GM19043 (cell line): Measurements from ENCODE around the gene CCNE1.
"Not testable (repeated sequence)": the region's sequence is repeated elsewhere in the genome, so short reads cannot be mapped to it uniquely, and the experiment has no call there.

Source experiments
- ATAC-seq: cut with Tn5 transposase; IDR thresholded peaks from one replicate; pipeline ENCODE4 v1.9.1; 2021; ENCODE audit warnings: low read depth; ENCODE audit not compliant: unreplicated experiment

The CCNE1 gene

DNA sequence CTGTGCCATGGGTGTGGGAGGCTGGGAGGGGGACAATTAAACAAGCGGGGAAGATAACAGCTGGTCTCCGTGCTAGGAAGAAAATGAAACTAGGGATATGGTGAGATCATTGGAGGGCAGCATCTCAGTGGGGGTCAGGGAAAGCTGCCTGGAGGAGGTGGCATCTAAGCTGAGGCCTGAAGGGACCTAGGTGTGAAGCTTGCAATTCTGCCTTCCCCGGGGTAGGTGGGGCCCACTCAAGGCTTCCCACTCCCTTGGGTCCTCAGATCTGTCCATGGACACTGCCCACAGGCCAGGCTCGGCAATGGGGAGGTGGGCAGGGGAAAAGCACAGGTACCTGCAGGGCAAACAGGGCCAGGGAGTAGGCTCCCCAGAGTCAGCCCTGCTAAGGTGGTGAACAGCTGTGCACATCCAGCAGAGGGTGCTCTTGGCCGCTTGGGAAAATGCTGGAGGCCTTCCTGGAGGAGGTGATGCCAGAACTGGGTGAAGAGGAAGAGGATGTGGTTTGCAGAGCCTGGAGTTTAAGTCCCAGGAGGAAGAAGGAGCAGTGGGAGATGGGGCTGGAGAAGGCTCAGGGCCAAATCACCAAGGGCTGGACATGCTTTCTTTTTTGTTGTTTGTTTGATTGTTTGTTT lies 25.7 kb upstream of the CCNE1 start:
- ATAC-seq = no peak

GRCh38 chr19:29787281-29787680 lies 24.5 kb upstream of the CCNE1 start:
- ATAC-seq = no peak

DNA sequence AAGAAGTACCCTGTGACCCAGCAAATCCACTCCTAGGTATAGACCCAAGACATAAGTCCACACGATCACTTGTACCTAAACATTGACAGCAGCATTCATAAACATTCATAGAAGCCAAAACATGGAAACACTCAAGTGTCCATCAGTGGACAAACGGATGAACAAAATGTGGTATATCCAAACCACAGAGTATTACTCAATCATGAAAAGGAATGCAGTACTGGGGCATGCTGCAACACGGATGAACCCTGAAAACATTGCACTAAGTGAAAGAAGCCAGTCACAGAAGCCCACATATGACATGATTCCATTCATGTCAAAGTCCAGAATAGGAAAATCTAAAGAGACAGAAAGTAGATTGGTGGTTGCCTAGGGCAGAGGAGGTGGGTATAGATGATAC lies 22.8 kb upstream of the CCNE1 start:
- no peak for ATAC-seq

DNA sequence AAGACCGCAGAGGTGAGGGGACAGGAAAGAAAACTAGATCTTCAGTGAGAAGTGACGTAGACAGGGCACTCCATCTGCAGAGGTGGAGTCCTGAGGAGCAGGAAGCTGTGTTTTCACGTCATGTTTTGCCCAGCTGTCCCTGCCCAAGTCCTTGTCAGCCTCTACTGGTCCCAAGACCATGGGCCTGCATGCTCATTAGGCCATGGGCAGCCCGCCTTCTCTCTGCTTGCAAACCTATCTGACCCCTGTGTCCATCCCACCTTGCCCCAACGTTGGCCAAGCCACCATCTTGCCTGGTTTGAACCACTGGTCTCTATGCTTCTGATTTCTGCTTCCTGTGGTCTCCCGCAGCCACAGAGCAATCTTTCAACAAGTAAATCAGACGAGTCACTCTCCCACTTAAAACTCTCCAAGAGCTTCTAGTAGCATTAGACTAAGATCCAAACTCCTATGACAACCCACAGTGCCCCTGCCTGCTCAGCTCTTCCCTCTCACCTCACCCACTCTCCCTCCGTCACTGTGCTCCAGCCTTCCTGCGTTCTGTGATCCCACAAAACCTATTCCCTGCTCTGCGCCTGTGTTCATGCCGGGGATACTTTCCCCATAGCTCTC lies 18.6 kb upstream of the CCNE1 start:
- ATAC-seq = no peak

DNA sequence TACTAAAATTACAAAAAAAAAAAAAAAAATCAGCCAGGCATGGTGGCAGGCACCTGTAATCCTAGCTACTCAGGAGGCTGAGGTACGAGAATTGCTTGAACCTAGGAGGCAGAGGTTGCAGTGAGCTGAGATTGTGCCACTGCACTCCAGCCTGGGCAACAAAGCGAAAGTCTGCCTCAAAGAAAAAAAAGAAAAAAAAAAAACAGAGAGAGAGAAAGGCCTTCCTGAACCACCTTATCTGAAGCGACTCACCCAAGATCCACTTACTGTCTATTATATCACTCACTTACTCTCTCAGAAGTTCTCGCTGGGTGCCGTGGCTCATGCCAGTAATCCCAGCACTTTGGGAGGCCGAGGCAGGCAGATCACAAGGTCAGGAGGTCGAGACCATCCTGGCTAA lies 17.3 kb upstream of the CCNE1 start:
- ATAC-seq = not testable (repeated sequence)

- ATAC-seq = no peak
Measured at GRCh38 chr19:29795461-29796172, 16.2 kb upstream of the CCNE1 start.

DNA sequence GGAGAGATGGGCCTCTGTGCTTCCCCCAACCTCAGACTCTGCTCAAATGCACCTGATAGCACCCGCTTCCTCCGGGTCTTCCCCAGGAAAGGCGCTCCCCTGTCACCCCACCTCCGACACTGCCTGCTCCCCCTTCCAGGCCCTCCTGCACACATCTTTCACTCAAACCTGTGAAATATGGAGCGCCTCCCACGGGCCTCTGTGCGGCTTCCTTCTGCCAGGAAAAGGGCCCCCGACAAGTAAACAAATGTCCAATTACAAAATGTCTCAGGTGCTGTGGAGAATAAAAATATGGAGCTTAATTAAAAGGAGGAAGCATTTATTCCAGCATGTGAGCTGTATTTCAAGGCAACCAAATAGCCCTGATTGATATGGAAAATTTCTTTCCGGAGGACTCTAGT lies 15.6 kb upstream of the CCNE1 start:
- ATAC-seq = no peak

DNA sequence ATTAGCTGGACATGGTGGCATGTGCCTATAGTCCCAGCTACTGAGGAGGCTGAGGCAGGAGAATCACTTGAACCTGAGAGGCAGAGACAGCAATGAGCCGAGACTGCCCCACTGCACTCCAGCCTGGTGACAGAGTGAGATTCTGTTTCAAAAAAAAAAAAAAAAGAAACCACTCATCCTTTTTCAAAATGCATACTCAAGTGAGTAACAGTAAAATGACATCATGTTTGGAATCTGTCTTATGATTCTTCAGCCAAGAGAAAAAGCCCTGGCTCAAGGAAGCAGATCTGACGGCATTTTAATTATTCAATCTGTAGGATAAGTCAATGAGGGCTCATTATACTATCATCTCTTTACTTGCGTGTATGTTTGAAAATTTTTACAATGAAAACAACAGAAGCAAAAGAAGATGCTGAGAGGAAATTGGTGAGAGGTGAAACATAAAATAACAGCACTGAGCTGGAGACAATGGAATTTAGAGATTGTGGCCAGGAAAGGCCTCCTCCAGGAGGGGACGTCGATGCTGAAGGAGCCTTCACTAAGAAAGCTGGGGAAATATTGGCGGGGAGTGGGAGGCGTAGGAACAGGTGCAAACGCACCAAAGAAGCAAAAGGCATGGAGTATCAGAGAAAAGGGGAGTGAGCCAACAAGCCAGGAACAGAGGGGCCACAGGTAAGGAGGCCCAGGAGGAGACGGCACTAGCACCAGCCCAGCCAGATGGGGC lies 12.9 kb upstream of the CCNE1 start:
- ATAC-seq = no peak

GRCh38 chr19:29800100-29800825 lies 11.5 kb upstream of the CCNE1 start:
- ATAC-seq = no peak

DNA sequence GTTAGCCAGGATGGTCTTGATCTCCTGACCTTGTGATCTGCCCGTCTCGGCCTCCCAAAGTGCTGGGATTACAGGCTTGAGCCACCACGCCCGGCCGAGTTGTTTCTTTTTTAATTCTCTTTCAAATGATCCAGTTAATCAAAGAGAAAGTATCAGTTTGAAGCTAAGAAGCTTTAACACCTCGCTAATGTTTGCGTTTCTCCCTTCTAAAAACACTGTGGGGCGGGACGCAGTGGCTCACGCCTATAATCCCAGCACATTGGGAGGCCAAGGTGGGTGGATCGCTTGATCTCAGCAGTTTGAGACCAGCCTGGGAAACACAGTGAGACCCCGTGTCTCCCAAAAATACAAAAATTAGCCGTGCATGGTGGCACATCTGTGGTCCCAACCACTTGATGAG lies 7.8 kb upstream of the CCNE1 start:
- not testable (repeated sequence) for ATAC-seq

DNA sequence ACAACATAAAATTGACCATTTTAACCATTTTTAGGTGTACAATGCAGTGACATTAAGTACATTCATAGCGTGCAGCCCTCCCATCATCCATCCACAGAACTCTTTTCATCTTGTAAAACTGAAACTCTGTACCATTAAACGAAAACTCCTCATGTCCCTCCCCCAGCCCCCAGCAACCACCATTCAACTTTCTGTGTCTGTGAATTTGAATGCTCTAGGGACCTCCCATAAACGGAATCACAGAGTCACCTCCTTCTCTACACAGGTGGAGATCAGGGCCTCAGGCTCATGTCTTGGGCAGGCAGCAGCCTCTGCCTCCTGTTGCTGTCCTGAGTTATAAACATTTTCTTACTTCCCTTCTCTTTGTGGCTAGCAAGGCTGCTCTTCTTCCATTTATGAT lies 7.3 kb upstream of the CCNE1 start:
- ATAC-seq = peak; percentile 85

DNA sequence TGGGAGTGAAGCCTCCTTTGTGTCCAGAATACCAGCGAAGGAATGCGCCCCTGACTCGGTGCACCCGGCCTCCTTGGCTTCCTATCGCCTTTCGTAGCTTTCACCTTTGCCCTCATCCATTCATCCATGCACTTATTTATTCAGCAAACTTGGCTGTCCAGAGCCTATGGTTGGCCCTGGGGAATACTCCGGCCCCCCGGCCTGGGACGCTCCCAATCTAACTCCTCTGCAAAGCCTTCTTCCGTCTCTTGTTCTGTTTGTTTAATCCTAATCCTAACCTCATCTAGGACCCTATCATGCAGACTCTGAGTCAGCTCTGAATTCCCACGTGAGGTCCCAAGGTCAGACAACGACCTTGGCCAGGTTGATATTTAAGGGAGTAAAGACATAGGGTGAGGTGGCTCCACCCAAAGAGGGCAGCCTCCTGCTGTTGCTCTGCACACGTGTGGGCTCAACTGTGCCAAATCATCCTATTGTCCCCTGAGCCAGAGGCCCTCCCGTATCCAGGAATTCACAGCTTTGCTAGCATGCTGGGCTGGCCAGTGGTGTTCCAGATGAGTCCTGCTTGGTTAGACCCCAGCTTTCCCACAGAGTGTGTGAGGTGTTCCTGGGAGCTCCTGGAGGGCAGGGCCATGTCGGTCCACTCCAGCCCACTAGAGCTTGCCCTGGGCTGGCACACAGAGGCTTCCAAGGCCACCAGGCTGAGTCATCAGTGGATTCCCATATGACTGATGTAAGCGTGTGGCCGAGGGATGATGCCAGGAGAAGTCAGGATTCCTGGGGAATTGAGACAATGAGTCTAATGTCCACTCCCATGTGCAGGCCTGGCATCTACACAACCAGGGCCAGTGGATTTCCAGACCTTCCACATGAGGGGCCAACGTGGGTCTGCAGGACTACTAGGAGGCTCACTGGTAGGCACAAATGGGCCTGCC lies 6.5 kb upstream of the CCNE1 start:
- no peak for ATAC-seq

DNA sequence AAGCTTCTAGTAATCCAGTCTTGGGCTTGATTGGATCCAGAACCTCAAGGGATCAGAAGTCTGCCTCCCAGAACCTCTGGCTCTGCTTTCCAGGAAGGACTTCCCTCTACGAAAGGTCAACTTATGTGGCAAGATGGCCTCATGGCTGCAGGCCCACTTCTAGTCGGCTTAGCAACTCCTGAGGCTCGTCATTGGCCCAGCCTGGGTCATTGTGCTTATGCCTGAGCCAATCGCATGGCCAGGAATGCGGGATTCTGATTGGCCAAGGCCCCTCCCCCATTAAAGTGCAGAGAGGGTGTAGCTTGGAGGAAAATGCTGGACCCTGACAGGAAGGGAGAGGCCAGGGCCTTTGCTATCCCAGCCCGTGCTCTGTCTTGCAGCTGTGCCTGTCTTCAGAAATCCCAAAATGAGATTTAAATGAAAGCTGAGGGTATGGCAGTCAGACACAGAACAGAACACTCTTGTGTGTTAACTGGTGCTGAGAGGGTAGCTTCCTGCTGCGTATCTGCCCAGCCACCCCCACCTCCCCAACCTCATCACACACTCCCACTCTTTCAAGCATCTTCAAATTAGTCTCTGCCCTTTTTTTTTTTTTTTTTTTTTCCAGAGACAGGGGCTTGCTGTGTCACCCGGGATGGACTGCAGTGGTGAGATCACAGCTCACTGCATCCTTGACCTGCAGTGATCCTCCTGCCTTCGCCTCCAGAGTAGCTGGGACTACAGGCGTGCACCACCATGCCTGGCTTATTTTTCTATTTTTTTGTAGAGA lies 5.5 kb upstream of the CCNE1 start:
- no peak for ATAC-seq

GRCh38 chr19:29807178-29807577 lies 4.6 kb upstream of the CCNE1 start:
- ATAC-seq = no peak

GRCh38 chr19:29807870-29808405 lies 3.9 kb upstream of the CCNE1 start:
- no peak for ATAC-seq

DNA sequence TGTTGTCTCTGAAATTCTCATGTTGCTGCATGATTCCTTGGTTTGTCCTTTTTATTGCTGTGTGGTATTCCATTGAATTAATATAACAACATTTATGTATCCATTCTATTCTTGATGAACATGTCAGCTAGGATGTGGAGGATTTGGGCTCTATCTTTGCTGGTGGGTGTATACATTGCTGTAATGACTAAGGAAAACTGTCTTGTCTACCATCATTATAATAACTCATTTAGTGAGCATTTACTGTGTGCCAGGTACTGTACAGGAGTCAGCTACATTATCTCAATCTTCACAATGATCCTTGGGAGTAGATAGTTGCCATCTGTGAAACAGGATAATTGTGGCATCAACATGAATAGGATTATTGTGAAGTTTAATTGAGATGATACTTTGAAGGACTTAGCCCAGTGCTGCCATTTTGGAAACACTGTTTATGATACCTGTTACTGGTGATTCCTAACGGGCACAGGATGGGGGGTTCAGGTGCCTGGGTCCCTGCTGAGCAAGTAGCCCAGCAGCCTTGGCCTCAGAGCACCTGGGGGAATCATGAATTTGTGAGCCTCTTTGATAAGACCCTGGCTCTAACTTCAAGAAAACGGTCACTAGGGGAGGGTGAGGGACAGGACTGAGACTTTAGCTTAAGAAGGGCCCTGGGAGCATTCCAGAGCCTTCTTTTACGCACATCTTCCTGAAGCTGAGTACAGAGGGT lies 1.8 kb upstream of the CCNE1 start:
- ATAC-seq = no peak

DNA sequence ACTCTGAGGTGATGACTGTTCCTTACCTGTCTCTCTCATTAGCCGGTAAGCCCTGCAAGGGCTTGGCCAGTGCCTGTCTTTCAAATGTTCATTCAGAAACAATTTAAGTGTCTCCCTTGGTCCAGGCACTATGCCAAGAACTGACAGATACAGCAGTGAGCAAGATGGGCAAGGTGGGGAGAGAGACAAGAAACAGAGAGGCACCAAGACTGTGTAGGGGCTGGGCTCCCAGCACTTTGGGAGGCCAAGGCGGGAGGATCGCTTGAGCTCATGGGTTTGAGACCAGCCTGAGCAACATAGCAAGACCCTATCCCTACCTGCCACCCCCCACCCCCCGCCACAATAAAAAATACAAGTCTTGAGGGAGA lies 1.3 kb upstream of the CCNE1 start:
- no peak for ATAC-seq
